Germinal center (tissue), 1 donor: ENCODE measurements around the gene CFAP107.

Experiments
- DNase-seq: peaks from one replicate; pipeline ENCODE4 v3.0.0; 2012; ENCODE audit warnings: mixed read lengths, low spot score

Gene CFAP107

GRCh38 chr1:12745126-12745991 is 641 bp upstream of the CFAP107 start:
- DNase-seq = no peak

- DNase-seq = no peak
These were observed 2.9 kb downstream of the CFAP107 start for GRCh38 chr1:12748778-12749355.

- DNase-seq = no peak
These were observed 8.7 kb downstream of the CFAP107 start for GRCh38 chr1:12754738-12755137.

- no peak for DNase-seq
These were observed 10.3 kb downstream of the CFAP107 start for GRCh38 chr1:12756273-12756672.

GRCh38 chr1:12756768-12757413 is 10.9 kb downstream of the CFAP107 start:
- DNase-seq = no peak

- DNase-seq = no peak
These were observed 11.8 kb downstream of the CFAP107 start for GRCh38 chr1:12757836-12758235.

GRCh38 chr1:12760256-12760795 is 14.3 kb downstream of the CFAP107 start:
- no peak for DNase-seq

- no peak for DNase-seq
These were observed 15.8 kb downstream of the CFAP107 start for GRCh38 chr1:12761781-12762180.

GRCh38 chr1:12762766-12763165 is 16.8 kb downstream of the CFAP107 start:
- DNase-seq = no peak

GRCh38 chr1:12763479-12763878 is 17.5 kb downstream of the CFAP107 start:
- no peak for DNase-seq

- DNase-seq = no peak
These were observed 18.0 kb downstream of the CFAP107 start for GRCh38 chr1:12764016-12764415.

GRCh38 chr1:12769031-12769430 is 23.0 kb downstream of the CFAP107 start:
- no peak for DNase-seq

- no peak for DNase-seq
These were observed 24.0 kb downstream of the CFAP107 start for GRCh38 chr1:12769976-12770505.

GRCh38 chr1:12770620-12771019 is 24.6 kb downstream of the CFAP107 start:
- no peak for DNase-seq

GRCh38 chr1:12771186-12771585 is 25.2 kb downstream of the CFAP107 start:
- DNase-seq = no peak

- DNase-seq = no peak
These were observed 26.5 kb downstream of the CFAP107 start for GRCh38 chr1:12772520-12772919.

- DNase-seq = no peak
These were observed 27.4 kb downstream of the CFAP107 start, which contains the start of gene PRAMEF12 for GRCh38 chr1:12773438-12773837. PRAMEF12 (plus strand) TSS chr1:12773738; CDS start chr1:12774868, 1,130 bp downstream.

GRCh38 chr1:12774801-12775345 is 28.9 kb downstream of the CFAP107 start:
- no peak for DNase-seq

GRCh38 chr1:12775443-12775842 is 29.4 kb downstream of the CFAP107 start:
- no peak for DNase-seq

- no peak for DNase-seq
These were observed 31.0 kb downstream of the CFAP107 start for GRCh38 chr1:12776801-12777557.

- DNase-seq = no peak
These were observed 32.1 kb downstream of the CFAP107 start for GRCh38 chr1:12778061-12778460.
